H1 (cell line): ENCODE results near the gene SPATA32. TPM values are rescaled to one million over a fixed set of nuclear protein-coding genes. Genes with fewer than 3 reads are reported as not detected.

ENCODE experiments used
- CTCF ChIA-PET: fragments of 300-600 bp; sonication (Branson Sonifier 250); formaldehyde crosslinking; loops from one replicate; lab custom pipeline; 2021; ENCODE audit not compliant: partially characterized antibody; lab: Charles Lee
- POLR2A ChIA-PET: fragments of 300-600 bp; sonication (Branson Sonifier 250); formaldehyde crosslinking; loops from one replicate; lab custom pipeline; 2021; ENCODE audit warnings: inconsistent platforms; ENCODE audit not compliant: partially characterized antibody; lab: Charles Lee
- DNase-seq, 2 experiments: peaks; one replicate each; pipeline versions ENCODE4 v3.0.0 to v3.0.0-alpha.2; 2010 to 2022; ENCODE audit warnings: low spot score in 2 of 2, low read depth in 1 of 2, mixed read lengths in 1 of 2
- FAIRE-seq: peaks from 2 replicates; lab custom pipeline; 2011; peaks lifted over from hg19 to GRCh38; lab: Jason Lieb, UNC
- H2AFZ ChIP-seq: 2 replicates; pipeline ENCODE4 v1.8.1; 2012; ENCODE audit warnings: low read length, inconsistent platforms
- H2AK5ac ChIP-seq: 2 replicates; pipeline ENCODE4 v1.6.1; 2013; ENCODE audit warnings: low read depth, low read length
- H2BK120ac ChIP-seq: replicated peaks from 2 replicates; pipeline ENCODE3; 2013; ENCODE audit warnings: low read depth, low read length, inconsistent platforms
- H2BK12ac ChIP-seq: 2 replicates; pipeline ENCODE4 v1.6.1; 2013; ENCODE audit warnings: low read depth, low read length
- H2BK15ac ChIP-seq: 2 replicates; pipeline ENCODE4 v1.6.1; 2013; ENCODE audit warnings: low read length
- H2BK20ac ChIP-seq: 2 replicates; pipeline ENCODE4 v1.6.1; 2013; ENCODE audit warnings: low read length
- H2BK5ac ChIP-seq: 2 replicates; pipeline ENCODE4 v1.6.1; 2013; ENCODE audit warnings: low read depth, low read length
- H3K14ac ChIP-seq: 2 replicates; pipeline ENCODE4 v1.6.1; 2013; ENCODE audit warnings: inconsistent platforms; ENCODE audit not compliant: insufficient read length
- H3K18ac ChIP-seq: 2 replicates; pipeline ENCODE4 v1.6.1; 2013; ENCODE audit warnings: low read length; ENCODE audit errors: extremely low read depth
- H3K23ac ChIP-seq: 2 replicates; pipeline ENCODE4 v1.6.1; 2013; ENCODE audit warnings: inconsistent platforms; ENCODE audit not compliant: insufficient read length
- H3K23me2 ChIP-seq: 2 replicates; pipeline ENCODE4 v1.6.1; 2013; ENCODE audit warnings: low read depth, low read length
- H3K27ac ChIP-seq: 2 replicates; pipeline ENCODE4 v1.6.1; 2011; ENCODE audit warnings: low read depth, low read length, inconsistent platforms
- H3K27me3 ChIP-seq, 4 experiments: replicated peaks in 1 of 4; 1 replicate in 1 of 4; 2 replicates in 3 of 4; pipeline versions ENCODE4 v1.6.1 to v1.8.1; 2011 to 2013; ENCODE audit warnings: low read length in 3 of 4, mild to moderate bottlenecking in 3 of 4, inconsistent platforms in 2 of 4, mixed read lengths in 2 of 4, moderate library complexity in 1 of 4; ENCODE audit not compliant: control insufficient read depth in 3 of 4, insufficient read depth in 3 of 4; ENCODE audit errors: extremely low read depth in 1 of 4
- H3K36me3 ChIP-seq, 4 experiments: 2 replicates each; pipeline versions ENCODE4 v1.6.1 to v1.8.1; 2011 to 2013; ENCODE audit warnings: mild to moderate bottlenecking in 4 of 4, low read length in 3 of 4, moderate library complexity in 2 of 4, control low read depth in 1 of 4, inconsistent platforms in 1 of 4; ENCODE audit not compliant: insufficient read depth in 4 of 4, control insufficient read depth in 2 of 4
- H3K4ac ChIP-seq: replicated peaks from 2 replicates; pipeline ENCODE3; 2013; ENCODE audit warnings: low read length, low read depth, mixed read lengths, inconsistent platforms; ENCODE audit not compliant: insufficient read length
- H3K4me1 ChIP-seq, 4 experiments: replicated peaks in 1 of 4; 1 replicate in 1 of 4; 2 replicates in 3 of 4; pipeline versions ENCODE4 v1.6.1 to v1.8.1; 2011 to 2013; ENCODE audit warnings: low read length in 3 of 4, inconsistent platforms in 2 of 4, mixed read lengths in 1 of 4; ENCODE audit not compliant: insufficient read depth in 4 of 4, control insufficient read depth in 3 of 4
- H3K4me2 ChIP-seq, 2 experiments: 2 replicates each; pipeline versions ENCODE4 v1.6.1 to v1.8.1; 2011 to 2013; ENCODE audit warnings: low read depth in 2 of 2, low read length in 2 of 2, control low read depth in 1 of 2, inconsistent platforms in 1 of 2, mild to moderate bottlenecking in 1 of 2; ENCODE audit not compliant: insufficient read depth in 1 of 2
- H3K4me3 ChIP-seq, 4 experiments: fragments of 200-600, 300-600 bp in 1 of 4; sonication (generic), shearing (Covaris generic), sonication (Bioruptor Twin) in 1 of 4; 2 replicates each; pipeline versions ENCODE4 v1.5.1 to v1.8.1; 2011 to 2016; ENCODE audit warnings: low read length in 4 of 4, low read depth in 3 of 4, control low read depth in 2 of 4, inconsistent platforms in 2 of 4, mild to moderate bottlenecking in 2 of 4, mixed read lengths in 1 of 4, moderate library complexity in 1 of 4; ENCODE audit not compliant: insufficient read depth in 2 of 4; ENCODE audit errors: extremely low read depth in 1 of 4
- H3K56ac ChIP-seq: replicated peaks from 2 replicates; pipeline ENCODE3; 2013; ENCODE audit warnings: low read depth, mild to moderate bottlenecking, mixed read lengths, low read length, inconsistent platforms; ENCODE audit not compliant: insufficient read length
- H3K79me1 ChIP-seq: 2 replicates; pipeline ENCODE4 v1.6.1; 2013; ENCODE audit warnings: low read depth, low read length, control low read depth
- H3K79me2 ChIP-seq, 2 experiments: 2 replicates each; pipeline versions ENCODE4 v1.6.1 to v1.8.1; 2012 to 2013; ENCODE audit warnings: low read length in 2 of 2, mild to moderate bottlenecking in 2 of 2, inconsistent platforms in 1 of 2; ENCODE audit not compliant: insufficient read depth in 2 of 2, control insufficient read depth in 1 of 2
- H3K9ac ChIP-seq, 4 experiments: replicated peaks in 1 of 4; 1 replicate in 1 of 4; 2 replicates in 3 of 4; pipeline versions ENCODE4 v1.6.1 to v1.8.1; 2011 to 2013; ENCODE audit warnings: low read depth in 3 of 4, low read length in 3 of 4, control low read depth in 2 of 4, mild to moderate bottlenecking in 2 of 4, moderate library complexity in 2 of 4, inconsistent platforms in 1 of 4; ENCODE audit errors: extremely low read depth in 1 of 4
- H3K9me3 ChIP-seq, 2 experiments: 2 replicates each; pipeline versions ENCODE4 v1.6.1 to v1.8.1; 2012 to 2013; ENCODE audit warnings: mild to moderate bottlenecking in 2 of 2, moderate library complexity in 2 of 2, control low read depth in 1 of 2, inconsistent platforms in 1 of 2, low read depth in 1 of 2, low read length in 1 of 2, mixed read lengths in 1 of 2; ENCODE audit not compliant: insufficient read depth in 2 of 2
- H4K20me1 ChIP-seq, 2 experiments: replicated peaks in 1 of 2; 2 replicates each; pipeline versions ENCODE3 to v1.8.1; 2011 to 2013; ENCODE audit warnings: inconsistent platforms in 2 of 2, low read length in 2 of 2, mild to moderate bottlenecking in 1 of 2; ENCODE audit not compliant: insufficient read depth in 2 of 2, control insufficient read depth in 1 of 2
- H4K5ac ChIP-seq: 2 replicates; pipeline ENCODE4 v1.6.1; 2013; ENCODE audit warnings: low read length, low read depth, mixed read lengths, inconsistent platforms; ENCODE audit not compliant: insufficient read length
- H4K8ac ChIP-seq: 2 replicates; pipeline ENCODE4 v1.8.0; 2013; ENCODE audit warnings: mild to moderate bottlenecking, moderate library complexity, low read length, inconsistent platforms; ENCODE audit not compliant: insufficient read depth; ENCODE audit errors: extremely low read depth
- H4K91ac ChIP-seq: replicated peaks from 2 replicates; pipeline ENCODE3; 2013; ENCODE audit warnings: low read length, mixed read lengths, inconsistent platforms; ENCODE audit not compliant: insufficient read length
- BCL11A ChIP-seq, 2 experiments: IDR thresholded peaks; one replicate each; pipeline ENCODE4 v1.6.1; 2011; ENCODE audit warnings: low read depth in 2 of 2, low read length in 2 of 2, mild to moderate bottlenecking in 2 of 2
- JUN ChIP-seq: IDR thresholded peaks from 2 replicates; pipeline ENCODE4 v1.6.1; 2011; ENCODE audit warnings: low read depth, mild to moderate bottlenecking, improper control_type of control experiment, low read length
- NANOG ChIP-seq: IDR thresholded peaks from 2 replicates; pipeline ENCODE4 v1.6.1; 2011; ENCODE audit warnings: low read length, low read depth, mild to moderate bottlenecking, inconsistent platforms; ENCODE audit not compliant: insufficient read depth, poor library complexity, severe bottlenecking
- NRF1 ChIP-seq: IDR thresholded peaks from 2 replicates; pipeline ENCODE4 v1.6.1; 2011; ENCODE audit warnings: mild to moderate bottlenecking, low read depth, low read length, improper control_type of control experiment
- YY1 ChIP-seq: IDR thresholded peaks from 2 replicates; pipeline ENCODE4 v1.6.1; 2011; ENCODE audit warnings: low read depth, mild to moderate bottlenecking, low read length
- WGBS, 2 experiments: shearing (Covaris generic) in 1 of 2; methylation state at CpG; one replicate each; pipeline versions ENCODE4 v1.1.6 to v1.1.7; 2013 to 2015; ENCODE audit warnings: low lambda C conversion rate in 2 of 2, mixed read lengths in 2 of 2, inconsistent platforms in 1 of 2, low coverage in 1 of 2, missing lambda C conversion rate in 1 of 2; ENCODE audit not compliant: insufficient replicate concordance in 2 of 2, insufficient coverage in 1 of 2, insufficient read length in 1 of 2; ENCODE audit errors: extremely low coverage in 1 of 2, missing lambda C conversion rate in 1 of 2; 5-methylcytosine and 5-hydroxymethylcytosine counted together
- polyA plus RNA-seq, 7 experiments: library from polyadenylated mRNA; depleted of rRNA in 3 of 7; stranded (reverse) in 5 of 7; unstranded in 2 of 7; fragments of >200 nt in 5 of 7; fragments of 200-250 nt in 2 of 7; gene quantifications; 1 replicate in 5 of 7; 2 replicates in 1 of 7; 4 replicates in 1 of 7; pipeline versions ENCODE4 v1.2.1 to v1.2.3, GENCODE V29; 2011 to 2013; ENCODE audit warnings: missing spikeins in 2 of 7, mixed read lengths in 2 of 7
- total RNA-seq: library from RNA; stranded (reverse); fragmentation: NEBNext Ultra II Directional; extraction: Animal tissue kit (Norgen Biotek cat#: 25700); gene quantifications from 2 replicates; pipeline ENCODE4 v1.2.1, GENCODE V29; 2021

The SPATA32 gene
- total and polyA plus RNA-seq, 2 of the 8 experiments (the other 6 are each of a cell fraction or from before 2014, with no cell fraction given) = 0.24 TPM; not detected in 1

DNA sequence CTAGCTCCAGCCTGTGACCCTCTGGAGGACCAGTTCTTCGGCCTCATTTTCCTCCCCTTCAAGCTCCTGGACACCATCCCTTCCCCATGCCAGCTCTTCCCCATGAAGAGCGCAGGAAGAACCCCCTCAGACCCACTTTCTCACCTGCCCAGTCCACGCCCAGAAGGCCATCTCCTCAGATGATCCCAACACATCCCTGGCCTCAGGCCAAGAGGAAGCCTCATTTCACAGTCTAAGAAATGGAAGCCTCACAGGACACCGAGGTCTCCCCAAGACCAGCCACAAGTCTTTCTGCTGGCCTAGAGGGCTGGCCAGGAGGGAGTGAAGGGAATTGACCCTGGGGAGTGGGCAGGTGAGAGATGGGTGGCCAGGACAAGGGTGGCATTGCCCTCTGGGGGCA lies 8.0 kb downstream of the SPATA32 start:
- FAIRE-seq = no peak
- CTCF ChIA-PET = interaction anchor here (0.7 to 21.3 kb wide), 8 partner anchors 14 to 339 kb away, joined by 3 to 362 read pairs (median 4); partner anchors contain the start of genes FMNL1 and GFAP

More for the DNA sequence above, 8.0 kb downstream of the SPATA32 start:
- Histone ChIP-seq H3K18ac (no peak overlapping the region), H4K8ac (no peak overlapping the region; the same call in 1 of the 2 replicates), H3K36me3 (peaks cover 0 to 5% (median 1%) of the 10 kb centered on the region in 4 experiments; a peak in 3 of 8 replicates), H3K56ac (no peak overlapping the region), H3K9me3 (no peaks in the 10 kb centered on the region), H4K5ac (no peak overlapping the region), H3K27ac (no peak overlapping the region), H3K4me3 (no peak overlapping the region), H3K9ac (no peak overlapping the region), H3K27me3 (no peaks in the 10 kb centered on the region), H4K20me1 (no peaks in the 10 kb centered on the region), H3K4me1 (peaks cover under 1 to 16% (median 7%) of the 10 kb centered on the region in 4 experiments), H3K23ac (no peak overlapping the region), H3K14ac (no peak overlapping the region), H2AK5ac (no peak overlapping the region), H2BK12ac (no peak overlapping the region), H3K4ac (no peak overlapping the region), H3K4me2 (no peak overlapping the region), H2BK120ac (no peak overlapping the region), H2BK20ac (no peak overlapping the region), H2BK5ac (no peak overlapping the region), H3K79me2 (peaks cover 0 to 3% of the 10 kb centered on the region in 2 experiments; a peak in 1 of 4 replicates), H4K91ac (no peak overlapping the region), H3K79me1 (peaks cover 5% of the 10 kb centered on the region; the same call in 1 of the 2 replicates), H2AFZ (no peak overlapping the region), H2BK15ac (no peak overlapping the region), H3K23me2 (no peaks in the 10 kb centered on the region; the same call in 1 of the 2 replicates)
- POLR2A ChIA-PET = interaction anchor here (0.6 to 5.7 kb wide), 5 partner anchors 12 to 106 kb away, joined by 3 to 16 read pairs (median 3); partner anchors contain the start of gene HEXIM1
- TF ChIP-seq NANOG (no peak), NRF1 (no peak), BCL11A (IDR thresholded peaks at IDR 0.05; ENCODE audit: low read depth in 2 of 2, low read length in 2 of 2) (no peak), JUN (no peak), YY1 (no peak)
- WGBS, 2 experiments = 91% methylated on average over 4 of the region's 4 CpGs; no CpG with 5 or more reads in 1 of the 2 experiments
- DNase-seq = no peak
